NCI-H2081 (cell line): ENCODE measurements around the gene SLC35G4.
"Not testable (repeated sequence)": the region's sequence is repeated elsewhere in the genome, so short reads cannot be mapped to it uniquely, and the experiment has no call there.

Source experiments
- DNase-seq, 2 experiments: peaks; one replicate each; lab custom pipeline; 2025; lab: John Stamatoyannopoulos, UW

The SLC35G4 gene

DNA sequence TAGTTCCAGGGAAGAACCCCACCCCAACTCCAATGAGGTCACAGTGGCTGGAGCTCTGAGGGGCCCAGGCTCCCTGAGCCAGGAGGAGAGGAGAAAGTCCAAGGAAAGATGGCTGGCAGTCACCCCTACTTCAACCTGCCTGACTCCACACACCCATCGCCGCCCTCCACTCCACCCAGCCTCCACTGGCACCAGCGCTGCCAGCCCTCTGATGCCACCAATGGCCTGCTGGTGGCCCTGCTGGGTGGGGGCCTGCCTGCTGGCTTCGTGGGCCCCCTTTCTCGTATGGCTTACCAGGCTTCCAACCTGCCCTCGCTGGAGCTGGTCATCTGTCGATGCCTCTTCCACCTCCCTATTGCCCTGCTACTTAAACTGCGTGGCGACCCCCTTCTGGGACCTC lies at the start of gene SLC35G4:
SLC35G4 (plus strand) TSS at position 109 of the 400 bp plus-strand sequence; CDS start at position 109, 0 bp downstream.
- DNase-seq: not testable (repeated sequence)

GRCh38 chr18:11561293-11561692 lies 48.1 kb upstream of the SLC35G4 start:
- DNase-seq: no peak

- DNase-seq: no peak
Observed at GRCh38 chr18:11565716-11566115, 43.7 kb upstream of the SLC35G4 start.

DNA sequence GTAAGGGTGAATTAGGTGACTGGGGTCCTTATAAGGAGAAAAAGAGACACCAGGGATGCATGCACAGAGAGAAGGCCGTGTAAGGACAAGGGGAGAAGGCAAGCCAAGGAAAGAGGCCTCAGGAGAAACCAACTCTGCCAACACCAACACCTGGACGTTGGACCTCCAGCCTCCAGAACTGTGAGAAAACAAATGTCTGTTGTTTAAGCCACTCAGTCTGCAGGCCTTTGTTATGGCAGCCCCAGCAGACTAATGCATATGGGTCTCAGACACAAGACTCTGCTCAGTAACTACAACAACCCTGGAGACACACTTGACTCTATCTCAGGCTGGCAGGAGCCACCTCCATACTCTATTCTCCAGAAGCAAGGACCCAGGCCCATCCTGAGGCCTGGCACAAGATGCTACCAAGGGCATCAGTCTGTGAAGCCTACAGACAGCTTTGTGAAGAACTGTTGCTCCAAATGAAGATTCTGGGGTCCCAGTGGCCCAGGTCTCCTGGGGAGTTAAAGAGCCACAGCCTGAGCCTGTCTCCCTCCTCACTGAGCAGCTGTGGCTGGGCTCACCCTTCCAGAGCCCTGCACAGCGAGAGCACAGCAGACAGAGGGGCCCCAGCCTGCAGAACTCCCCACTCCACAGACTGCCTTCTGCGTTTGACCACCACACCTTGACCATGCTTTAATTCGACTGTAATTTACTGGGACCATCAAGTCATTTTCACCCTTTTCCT lies 43.0 kb upstream of the SLC35G4 start:
- DNase-seq: no peak

- no peak for DNase-seq
Observed at GRCh38 chr18:11567396-11567795, 42.0 kb upstream of the SLC35G4 start.

- DNase-seq: no peak
Observed at GRCh38 chr18:11570073-11570588, 39.3 kb upstream of the SLC35G4 start.

GRCh38 chr18:11570769-11571412 lies 38.5 kb upstream of the SLC35G4 start:
- DNase-seq: no peak

DNA sequence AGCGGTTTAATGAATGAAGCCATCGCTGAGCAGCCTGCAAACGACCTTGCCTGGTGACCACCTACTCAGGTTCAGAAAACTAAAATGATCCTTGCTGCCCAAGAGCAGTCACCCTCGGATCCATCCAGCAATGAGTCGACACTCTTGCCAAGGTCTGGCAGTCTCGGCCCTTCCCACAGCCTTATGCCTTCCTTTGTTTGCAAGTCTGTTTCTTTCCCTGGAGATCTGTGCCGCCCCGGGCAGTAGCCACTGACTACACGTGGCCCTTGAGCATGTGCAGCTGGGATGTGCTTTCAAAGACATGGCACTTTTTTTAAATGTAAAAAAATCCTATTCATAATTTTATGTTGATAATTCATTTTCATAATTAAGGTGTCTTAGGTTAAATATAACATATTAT lies 37.2 kb upstream of the SLC35G4 start:
- no peak for DNase-seq

- DNase-seq: no peak
Observed at GRCh38 chr18:11574545-11574944, 34.9 kb upstream of the SLC35G4 start.

DNA sequence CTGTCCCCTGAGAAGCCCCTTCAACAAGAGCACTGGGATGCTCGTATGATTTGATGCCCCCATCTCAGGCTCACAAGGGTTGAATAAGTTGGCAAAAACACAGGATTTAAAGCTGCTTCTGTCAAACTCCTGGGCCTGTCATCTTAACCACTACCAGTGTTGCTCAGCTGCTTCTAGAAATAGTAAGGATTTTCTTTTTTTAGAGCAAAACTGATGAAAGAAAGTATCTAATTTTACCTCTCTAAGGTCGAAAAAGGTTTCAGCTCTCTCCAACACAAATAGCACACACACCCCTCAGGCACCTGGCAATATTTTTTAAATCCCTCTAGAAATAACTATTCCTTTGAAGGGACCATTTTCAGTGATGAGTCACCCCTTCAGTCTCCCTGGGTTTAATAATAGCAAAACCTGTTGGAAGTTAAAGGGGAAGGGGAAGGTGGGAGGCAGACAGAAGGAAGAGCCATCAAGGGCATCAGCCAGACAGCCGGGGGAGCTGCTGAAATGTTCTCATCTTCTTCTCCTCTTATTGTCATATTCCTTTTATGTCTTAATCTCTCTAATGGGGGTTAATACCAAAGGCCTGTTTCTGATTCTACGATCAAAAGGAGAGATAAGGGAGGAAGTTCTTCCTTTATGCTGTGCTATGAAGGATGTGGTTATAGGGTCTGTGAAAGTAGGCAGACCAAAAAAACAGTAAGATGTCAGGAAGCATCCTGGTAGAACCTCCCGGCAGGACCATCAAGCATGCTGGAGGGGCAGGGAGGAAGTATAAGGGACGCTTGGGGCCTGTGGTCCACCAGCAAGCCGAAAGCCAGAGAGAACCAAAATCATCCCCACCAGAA lies 31.9 kb upstream of the SLC35G4 start:
- DNase-seq: no peak

DNA sequence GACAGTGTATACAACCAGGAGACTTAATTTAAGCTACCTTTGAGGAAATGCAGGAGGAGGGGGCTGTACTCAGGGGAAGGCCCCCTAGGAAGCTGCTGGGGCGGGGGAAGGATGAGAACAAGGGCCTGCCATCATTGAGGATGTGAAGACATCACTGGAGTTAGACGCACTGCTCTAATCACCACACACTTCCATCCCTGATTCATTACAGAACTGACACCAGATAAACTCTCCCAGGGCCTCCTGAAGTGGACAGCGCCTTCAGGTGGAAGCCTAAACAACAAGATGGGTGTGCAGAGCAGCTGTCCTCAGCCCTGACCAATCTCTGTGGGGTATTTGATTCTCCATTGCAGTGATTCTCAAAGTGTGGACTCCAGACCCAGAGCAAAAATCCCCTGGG lies 30.6 kb upstream of the SLC35G4 start:
- DNase-seq: no peak

GRCh38 chr18:11579916-11580315 lies 29.5 kb upstream of the SLC35G4 start:
- DNase-seq: no peak

DNA sequence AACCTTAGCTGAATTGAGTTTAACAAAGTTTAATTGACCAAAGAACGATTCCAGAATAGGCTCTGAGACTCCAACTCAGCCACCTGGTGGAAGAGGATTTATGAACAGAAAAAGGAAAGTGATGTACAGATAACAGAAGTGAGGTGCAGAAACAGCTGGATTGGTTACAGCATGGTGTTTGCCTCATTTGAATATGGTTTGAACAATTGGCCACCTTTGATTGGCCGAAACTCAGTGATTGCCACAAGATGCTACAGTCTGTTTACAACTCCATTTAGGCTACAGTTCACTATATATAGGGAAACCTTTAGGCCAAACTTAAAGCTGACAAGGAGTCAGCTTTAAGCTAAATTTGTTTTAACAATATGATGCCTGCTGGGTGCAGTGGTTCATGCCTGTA lies 28.1 kb upstream of the SLC35G4 start:
- no peak for DNase-seq

DNA sequence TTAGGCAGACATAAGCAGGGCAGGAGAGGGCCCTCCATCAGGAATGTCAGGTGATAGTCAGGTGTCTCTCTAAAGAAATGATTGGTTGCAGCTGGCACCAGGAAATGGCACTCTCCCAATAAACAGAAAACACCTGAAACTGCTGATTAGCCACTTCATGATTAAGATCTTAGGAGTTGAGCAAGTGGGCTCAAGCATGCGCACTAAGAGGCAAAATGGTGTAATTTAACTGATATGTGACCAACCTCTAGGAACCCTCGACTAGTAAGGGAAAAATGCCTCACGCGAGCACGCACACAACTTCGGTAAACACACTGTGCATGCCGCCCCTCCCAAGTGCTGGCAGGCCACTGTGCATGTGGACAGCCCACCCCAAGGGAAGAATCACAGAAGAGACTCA lies 23.8 kb upstream of the SLC35G4 start:
- DNase-seq: no peak

DNA sequence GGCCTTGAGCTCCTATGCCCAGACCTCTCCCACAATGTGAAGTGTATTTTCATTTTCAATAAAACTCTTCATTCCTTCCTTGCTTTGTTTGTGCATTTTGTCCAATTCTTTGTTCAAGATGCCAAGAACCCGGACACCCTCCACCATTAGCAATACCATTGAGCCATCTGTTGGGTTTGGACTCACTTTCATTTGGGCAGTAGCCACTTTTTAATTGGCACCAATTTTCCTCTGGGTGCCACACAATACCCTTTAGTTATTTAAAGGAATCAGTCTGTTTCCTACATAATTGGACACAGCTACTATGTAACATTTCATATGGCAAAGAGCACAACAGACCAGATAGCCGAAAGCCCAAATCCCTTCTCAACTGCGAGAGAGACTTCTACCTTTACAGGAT lies 22.5 kb upstream of the SLC35G4 start:
- no peak for DNase-seq

- no peak for DNase-seq
Observed at GRCh38 chr18:11587432-11587831, 22.0 kb upstream of the SLC35G4 start.

GRCh38 chr18:11587846-11588245 lies 21.6 kb upstream of the SLC35G4 start:
- DNase-seq: no peak

GRCh38 chr18:11591957-11592356 lies 17.4 kb upstream of the SLC35G4 start:
- no peak for DNase-seq

GRCh38 chr18:11600321-11600720 lies 9.1 kb upstream of the SLC35G4 start:
- DNase-seq: no peak

DNA sequence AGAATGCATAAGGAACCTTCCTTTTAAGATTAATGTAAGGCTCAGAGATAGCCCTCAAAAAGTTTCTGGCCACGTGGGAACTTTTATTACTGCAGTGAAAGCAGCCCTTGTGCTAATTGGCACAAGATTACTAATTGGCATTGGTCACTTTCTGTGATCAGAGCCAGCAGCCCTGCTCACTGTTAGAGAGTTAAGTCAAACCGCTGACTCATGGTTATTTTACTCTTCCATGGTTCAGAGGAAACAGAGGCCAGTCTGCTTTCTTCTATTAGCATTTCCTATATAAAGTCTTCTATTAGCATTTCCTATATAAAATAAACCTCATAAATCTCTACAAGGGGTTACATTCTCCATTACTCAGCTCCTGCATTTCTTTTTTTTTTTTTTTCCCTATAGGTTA lies 1.5 kb upstream of the SLC35G4 start:
- DNase-seq: no peak

DNA sequence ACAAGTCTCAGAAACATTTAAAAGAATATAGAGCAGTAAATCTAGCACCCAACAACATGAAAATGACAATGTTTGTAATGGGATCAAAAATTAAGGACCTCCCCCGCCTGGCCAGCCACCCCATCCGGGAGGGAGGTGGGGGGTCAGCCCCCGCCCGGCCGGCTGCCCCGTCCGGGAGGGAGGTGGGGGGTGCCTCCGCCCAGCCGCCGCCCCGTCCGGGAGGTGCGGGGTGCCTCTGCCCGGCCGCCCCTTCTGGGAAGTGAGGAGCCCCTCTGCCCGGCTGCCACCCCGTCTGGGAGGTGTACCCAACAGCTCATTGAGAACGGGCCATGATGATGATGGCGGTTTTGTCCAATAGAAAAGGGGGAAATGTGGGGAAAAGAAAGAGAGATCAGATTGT lies 778 bp upstream of the SLC35G4 start:
- DNase-seq: not testable (repeated sequence)

DNA sequence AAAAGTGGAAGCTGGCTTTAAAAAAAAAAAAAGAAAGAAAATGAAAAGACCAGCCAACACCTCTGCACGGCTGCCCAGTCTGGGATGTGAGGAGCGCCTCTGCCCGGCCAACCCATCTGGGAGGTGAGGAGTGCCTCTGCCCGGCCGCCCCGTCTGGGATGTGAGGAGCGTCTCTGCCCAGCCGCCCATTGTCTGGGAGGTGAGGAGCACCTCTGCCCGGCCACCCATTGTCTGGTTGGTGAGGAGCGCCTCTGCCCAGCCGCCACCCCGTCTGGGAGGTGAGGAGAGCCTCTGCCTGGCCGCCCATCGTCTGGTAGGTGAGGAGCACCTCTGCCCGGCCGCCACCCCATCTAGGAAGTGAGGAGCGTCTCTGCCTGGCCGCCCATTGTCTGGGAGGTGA lies 3.7 kb downstream of the SLC35G4 start:
- not testable (repeated sequence) for DNase-seq

DNA sequence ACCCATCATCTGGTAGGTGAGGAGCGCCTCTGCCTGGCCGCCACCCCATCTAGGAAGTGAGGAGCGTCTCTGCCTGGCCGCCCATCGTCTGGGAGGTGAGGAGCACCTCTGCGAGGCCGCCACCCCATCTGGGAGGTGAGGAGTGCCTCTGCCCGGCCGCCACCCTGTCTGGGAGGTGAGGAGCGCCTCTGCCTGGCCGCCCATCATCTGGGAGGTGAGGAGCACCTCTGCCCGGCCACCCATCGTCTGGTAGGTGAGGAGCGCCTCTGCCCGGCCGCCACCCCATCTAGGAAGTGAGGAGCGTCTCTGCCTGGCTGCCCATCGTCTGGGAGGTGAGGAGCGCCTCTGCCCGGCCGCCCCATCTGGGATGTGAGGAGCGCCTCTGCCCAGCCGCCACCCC lies 4.2 kb downstream of the SLC35G4 start:
- DNase-seq: not testable (repeated sequence)
